AG10803 (cell line): ENCODE data around the gene SYNE4.

Source experiments
- DNase-seq: peaks from one replicate; pipeline ENCODE4 v3.0.0; 2010; ENCODE audit warnings: low read depth
- H3K4me3 ChIP-seq: 2 replicates; pipeline ENCODE4 v1.5.1; 2011; ENCODE audit warnings: mild to moderate bottlenecking, low read length, control low read depth
- CTCF ChIP-seq: conservative IDR thresholded peaks from 2 replicates; pipeline ENCODE4 v1.5.1; 2011; ENCODE audit warnings: mild to moderate bottlenecking, low read length, control low read depth, inconsistent platforms

SYNE4 gene

GRCh38 chr19:35993923-35994598 lies 14.6 kb downstream of the SYNE4 start:
- peak overlapping the region; percentile 91 for H3K4me3 ChIP-seq
- DNase-seq: no peak
- peak; percentile 30 for TF ChIP-seq CTCF

GRCh38 chr19:35992907-35993765 lies 15.5 kb downstream of the SYNE4 start:
- no peak for DNase-seq
- TF ChIP-seq CTCF: no peak

GRCh38 chr19:35991731-35992450 lies 16.7 kb downstream of the SYNE4 start:
- H3K4me3 ChIP-seq: no peak overlapping the region
- peak; percentile 59 for DNase-seq
- TF ChIP-seq CTCF: no peak

More at GRCh38 chr19:35992907-35993765, 15.5 kb downstream of the SYNE4 start:
- H3K4me3 ChIP-seq: no peak overlapping the region

GRCh38 chr19:35990771-35991730 lies 17.6 kb downstream of the SYNE4 start:
- H3K4me3 ChIP-seq: no peak overlapping the region
- no peak for DNase-seq
- no peak for TF ChIP-seq CTCF

- TF ChIP-seq CTCF: no peak
- no peak for DNase-seq
- no peak overlapping the region for H3K4me3 ChIP-seq
Observed at GRCh38 chr19:35990156-35990555, 18.5 kb downstream of the SYNE4 start.

- TF ChIP-seq CTCF: no peak
- DNase-seq: no peak
- no peak overlapping the region for H3K4me3 ChIP-seq
Observed at GRCh38 chr19:35988824-35989223, 19.8 kb downstream of the SYNE4 start.
